ENCODE data around the gene APPBP2.

DNA sequence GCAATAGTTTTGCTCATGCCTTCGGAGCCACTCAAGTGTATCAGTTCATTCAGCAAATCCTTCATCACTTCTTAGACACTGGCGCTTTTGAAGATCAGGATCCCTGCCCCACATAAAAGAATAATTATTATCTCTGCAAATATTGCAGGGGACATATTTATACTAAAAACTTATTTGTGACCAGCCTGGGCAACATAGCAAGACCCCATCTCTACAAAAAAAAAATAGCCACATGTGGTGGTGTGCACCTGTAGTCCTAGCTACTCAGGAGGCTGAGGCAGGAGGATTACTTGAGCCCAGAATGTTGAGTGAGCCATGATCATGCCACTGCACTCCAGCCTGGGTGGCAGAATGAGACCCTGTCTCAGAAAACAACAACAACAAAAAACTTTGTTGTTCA, 1.7 kb upstream of the APPBP2 start:
- no peak for TF ChIP-seq CTCF (conservative IDR thresholded peaks at IDR 0.05 in 1 of 2, IDR thresholded peaks at IDR 0.05 in 1 of 2; ENCODE audit: extremely low read depth in 1 of 2, insufficient read depth in 1 of 2, low read depth in 1 of 2, low read length in 2 of 2)
- TF ChIP-seq EZH2 (IDR thresholded peaks at IDR 0.05; ENCODE audit: borderline replicate concordance, low read length) = no peak

Measured in mammary epithelial cell (primary cell).